ENCODE measurements around the gene CCDC89.

The CCDC89 gene

GRCh38 chr11:85712953-85713352, 27.0 kb upstream of the CCDC89 start:
- CTCF ChIA-PET: interaction anchor here (0.6 to 1.0 kb wide), 2 partner anchors 21 to 1823 kb away, joined by 3 to 5 read pairs; no protein-coding TSS in a partner anchor
- POLR2A ChIA-PET: interaction anchor here (1.6 kb wide), 1 partner anchor 18 kb away, joined by 3 read pairs; no protein-coding TSS in a partner anchor
- H3K36me3 ChIP-seq (ENCODE audit: control insufficient read depth in 2 of 2, insufficient read depth in 1 of 2, low read length in 2 of 2): no peaks in the 10 kb centered on the region
- no peak overlapping the region for H3K27ac ChIP-seq (ENCODE audit: extremely low read depth, low read depth, low read length)
- H3K4me1 ChIP-seq (ENCODE audit: control insufficient read depth, insufficient read depth, low read length): no peaks in the 10 kb centered on the region
- TF ChIP-seq REPIN1 (tag by site-specific recombination; IDR thresholded peaks at IDR 0.05; ENCODE audit: low read depth): no peak
- no peak for TF ChIP-seq KLF7 (tag by site-specific recombination; IDR thresholded peaks at IDR 0.05; ENCODE audit: borderline replicate concordance)
- no peak for TF ChIP-seq HOXC10 (CRISPR knock-in tag; IDR thresholded peaks at IDR 0.05)
- no peak for TF ChIP-seq ZNF302 (tag by site-specific recombination; IDR thresholded peaks at IDR 0.05; ENCODE audit: low read depth)
- no peak for TF ChIP-seq ZNF175 (tag by site-specific recombination; IDR thresholded peaks at IDR 0.05)
- no peak for TF ChIP-seq ZNF544 (tag by site-specific recombination; IDR thresholded peaks at IDR 0.05)
- no peak for TF ChIP-seq ZNF155 (tag by site-specific recombination; IDR thresholded peaks at IDR 0.05)
- no peak for TF ChIP-seq OSR2 (tag by site-specific recombination; IDR thresholded peaks at IDR 0.05)
- no peak for TF ChIP-seq ZNF350 (tag by site-specific recombination; IDR thresholded peaks at IDR 0.05)
- no peaks in the 10 kb centered on the region for H3K9me3 ChIP-seq (ENCODE audit: control insufficient read depth, insufficient read depth, low read depth, low read length)
- H3K4me3 ChIP-seq (ENCODE audit: low read depth, low read length): no peak overlapping the region

GRCh38 chr11:85710917-85711316, 24.9 kb upstream of the CCDC89 start:
- ChIA-PET CTCF (interaction anchor here (0.7 to 1.2 kb wide), 3 partner anchors 9 to 18 kb away, joined by 3 to 5 read pairs (median 5); no protein-coding TSS in a partner anchor), POLR2A (no interaction called here)
- no peaks in the 10 kb centered on the region for H3K36me3 ChIP-seq (ENCODE audit: control insufficient read depth in 2 of 2, insufficient read depth in 1 of 2, low read length in 2 of 2)
- H3K4me1 ChIP-seq (ENCODE audit: control insufficient read depth, insufficient read depth, low read length): no peaks in the 10 kb centered on the region
- no peak overlapping the region for H3K4me3 ChIP-seq (ENCODE audit: low read depth, low read length)
- H3K9me3 ChIP-seq (ENCODE audit: control insufficient read depth, insufficient read depth, low read depth, low read length): no peaks in the 10 kb centered on the region
- H3K27ac ChIP-seq (ENCODE audit: extremely low read depth, low read depth, low read length): no peak overlapping the region
- no peak for TF ChIP-seq ZNF561 (tag by site-specific recombination; IDR thresholded peaks at IDR 0.05; ENCODE audit: borderline replicate concordance)
- peak; percentile 46; the same call in 1 of the 2 replicates for TF ChIP-seq ZBTB6 (tag by site-specific recombination; IDR thresholded peaks at IDR 0.05)
- TF ChIP-seq ZNF501 (tag by site-specific recombination; IDR thresholded peaks at IDR 0.05): no peak
- TF ChIP-seq ZNF558 (tag by site-specific recombination; IDR thresholded peaks at IDR 0.05): no peak
- no peak for TF ChIP-seq ZBTB7A (tag by site-specific recombination; IDR thresholded peaks at IDR 0.05; ENCODE audit: low read depth)
- TF ChIP-seq ZNF140 (tag by site-specific recombination; IDR thresholded peaks at IDR 0.05): no peak
- TF ChIP-seq ZBTB20 (tag by site-specific recombination; IDR thresholded peaks at IDR 0.05): no peak
- TF ChIP-seq PRDM6 (tag by site-specific recombination; IDR thresholded peaks at IDR 0.05): 0 out of 2 replicates have a peak, but pooled peaks have one; percentile 15
- no peak for TF ChIP-seq ZBTB26 (tag by site-specific recombination; optimal IDR thresholded peaks at IDR 0.05)
- TF ChIP-seq ZNF335 (tag by site-specific recombination; conservative IDR thresholded peaks at IDR 0.05): 0 out of 2 replicates have a peak, but pooled peaks have one; percentile 27
- TF ChIP-seq OSR2 (tag by site-specific recombination; IDR thresholded peaks at IDR 0.05): no peak
- no peak for TF ChIP-seq SP2 (tag by site-specific recombination; IDR thresholded peaks at IDR 0.05)
- TF ChIP-seq ZNF623 (tag by site-specific recombination; IDR thresholded peaks at IDR 0.05): no peak
- TF ChIP-seq ZNF16 (tag by site-specific recombination; IDR thresholded peaks at IDR 0.05; ENCODE audit: low read depth): no peak
- no peak for TF ChIP-seq INSM2 (tag by site-specific recombination; IDR thresholded peaks at IDR 0.05)
- TF ChIP-seq ZNF555 (tag by site-specific recombination; conservative IDR thresholded peaks at IDR 0.05): no peak
- TF ChIP-seq ZNF221 (tag by site-specific recombination; IDR thresholded peaks at IDR 0.05; ENCODE audit: borderline replicate concordance): no peak
- no peak for TF ChIP-seq HIC1 (tag by site-specific recombination; IDR thresholded peaks at IDR 0.05)
- TF ChIP-seq HOXA7 (CRISPR knock-in tag; IDR thresholded peaks at IDR 0.05; ENCODE audit: borderline replicate concordance): no peak
- no peak for TF ChIP-seq FEZF1 (tag by site-specific recombination; IDR thresholded peaks at IDR 0.05)
- no peak for TF ChIP-seq GLI2 (tag by site-specific recombination; IDR thresholded peaks at IDR 0.05; ENCODE audit: borderline replicate concordance, low read depth)
